A549 (cell line): ENCODE results near the gene MAP2. TPM values are rescaled to one million over a fixed set of nuclear protein-coding genes. Genes with fewer than 3 reads are reported as not detected.

Source experiments
- ATAC-seq, 2 experiments: fragments of 200-7000 bp in 1 of 2; fragments of >200 bp in 1 of 2; cut with Nextera tagmentation in 1 of 2; cut with Tn5 transposase in 1 of 2; 3 replicates each; pipeline versions ENCODE4 v1.8.0 to v1.9.1; 2018 to 2020; ENCODE audit warnings: mild to moderate bottlenecking in 1 of 2, moderate library complexity in 1 of 2
- CTCF ChIA-PET: fragments of 300-600 bp; sonication (Branson Sonifier 250); formaldehyde crosslinking; extraction: SDS; loops from one replicate; lab custom pipeline; 2021; ENCODE audit warnings: antibody characterized with exemption, inconsistent platforms; lab: Yijun Ruan, JAX
- POLR2A ChIA-PET: fragments of 350-600 bp; formaldehyde crosslinking; extraction: SDS; loops from one replicate; lab custom pipeline; 2021; ENCODE audit warnings: antibody characterized with exemption, inconsistent platforms; lab: Yijun Ruan, JAX
- DNase-seq, 2 experiments: peaks; one replicate each; pipeline versions ENCODE4 v3.0.0 to v3.0.0-alpha.2; 2011 to 2016; ENCODE audit warnings: low read depth in 1 of 2, low spot score in 1 of 2
- FAIRE-seq: peaks from 2 replicates; lab custom pipeline; 2011; peaks lifted over from hg19 to GRCh38; lab: Jason Lieb, UNC
- H3K27ac ChIP-seq, 2 experiments: fragments of >200 bp; sonication (Bioruptor Twin); formaldehyde crosslinking; 3 replicates each; pipeline ENCODE4 v1.5.1; 2016 to 2017
- H3K4me1 ChIP-seq: fragments of >200 bp; sonication (Bioruptor Twin); formaldehyde crosslinking; 3 replicates; pipeline ENCODE4 v1.6.1; 2016
- H3K4me2 ChIP-seq: fragments of >200 bp; sonication (Bioruptor Twin); formaldehyde crosslinking; 3 replicates; pipeline ENCODE4 v1.6.1; 2016
- H3K4me3 ChIP-seq: fragments of >200 bp; sonication (Bioruptor Twin); formaldehyde crosslinking; 3 replicates; pipeline ENCODE4 v1.5.1; 2016
- H3K9me3 ChIP-seq: fragments of >200 bp; sonication (Bioruptor Twin); formaldehyde crosslinking; 3 replicates; pipeline ENCODE4 v1.6.1; 2016
- ATOH8 ChIP-seq: fragments of 250-450 bp; sonication (Bioruptor Pico); IDR thresholded peaks from 2 replicates; pipeline ENCODE4 v1.5.0; 2020; ENCODE audit warnings: low read depth, mild to moderate bottlenecking, moderate library complexity
- CHD4 ChIP-seq: fragments of 200-600 bp; sonication (generic); IDR thresholded peaks from 2 replicates; pipeline ENCODE4 v1.6.1; 2016; ENCODE audit warnings: antibody characterized with exemption, mild to moderate bottlenecking, borderline replicate concordance
- E2F6 ChIP-seq: IDR thresholded peaks from 2 replicates; pipeline ENCODE4 v1.6.1; 2012; ENCODE audit warnings: low read depth, borderline replicate concordance
- ELK1 ChIP-seq: fragments of 150-350 bp; IDR thresholded peaks from 2 replicates; pipeline ENCODE4 v1.6.1; 2014; ENCODE audit warnings: low read depth, mild to moderate bottlenecking, low read length
- EP300 ChIP-seq, 2 experiments: fragments of >200 bp; sonication (Bioruptor Twin); formaldehyde crosslinking; IDR thresholded peaks; 2 replicates in 1 of 2; 3 replicates in 1 of 2; pipeline ENCODE4 v1.6.1; 2016 to 2017
- FOSB ChIP-seq: fragments of 250-450 bp; sonication (Bioruptor Pico); IDR thresholded peaks from 2 replicates; pipeline ENCODE4 v1.5.0; 2020; ENCODE audit warnings: mild to moderate bottlenecking, moderate library complexity
- HEYL ChIP-seq: fragments of 250-450 bp; sonication (Bioruptor Pico); IDR thresholded peaks from 2 replicates; pipeline ENCODE4 v1.8.0; 2021; ENCODE audit warnings: mild to moderate bottlenecking, moderate library complexity
- HOXB13 ChIP-seq: fragments of 250-450 bp; sonication (Bioruptor Pico); IDR thresholded peaks from 2 replicates; pipeline ENCODE4 v1.5.0; 2020; ENCODE audit warnings: low read depth, mild to moderate bottlenecking, moderate library complexity
- MAZ ChIP-seq: fragments of 150-350 bp; IDR thresholded peaks from 2 replicates; pipeline ENCODE4 v1.6.1; 2014; ENCODE audit warnings: antibody characterized with exemption, low read depth, low read length, borderline replicate concordance
- POLR2A ChIP-seq: IDR thresholded peaks from 2 replicates; pipeline ENCODE4 v1.6.1; 2012; ENCODE audit warnings: mild to moderate bottlenecking, low read length
- POLR2AphosphoS2 ChIP-seq: conservative IDR thresholded peaks from 2 replicates; pipeline ENCODE4 v1.6.1; 2012; ENCODE audit warnings: low read length, improper control_type of control experiment, inconsistent platforms
- RAD21 ChIP-seq, 2 experiments: fragments of >200 bp in 1 of 2; sonication (Bioruptor Twin) in 1 of 2; formaldehyde crosslinking in 1 of 2; IDR thresholded peaks in 1 of 2; conservative IDR thresholded peaks in 1 of 2; 2 replicates in 1 of 2; 3 replicates in 1 of 2; pipeline ENCODE4 v1.6.1; 2012 to 2018; ENCODE audit warnings: inconsistent platforms in 1 of 2
- RCOR1 ChIP-seq: fragments of 150-350 bp; IDR thresholded peaks from 2 replicates; pipeline ENCODE4 v1.6.1; 2014; ENCODE audit warnings: antibody characterized with exemption, low read length, low read depth
- REST ChIP-seq: fragments of 200-600 bp; sonication (generic); IDR thresholded peaks from 2 replicates; pipeline ENCODE4 v1.6.1; 2016; ENCODE audit warnings: antibody characterized with exemption, mild to moderate bottlenecking, moderate library complexity
- TFCP2L1 ChIP-seq: fragments of 250-450 bp; sonication (Bioruptor Pico); IDR thresholded peaks from 2 replicates; pipeline ENCODE4 v1.5.0; 2021; ENCODE audit warnings: mild to moderate bottlenecking
- TP53 ChIP-seq: fragments of 250-450 bp; sonication (Bioruptor Pico); IDR thresholded peaks from 2 replicates; pipeline ENCODE4 v1.5.0; 2021; ENCODE audit warnings: mild to moderate bottlenecking, moderate library complexity
- USF2 ChIP-seq: fragments of 450-650 bp; IDR thresholded peaks from 2 replicates; pipeline ENCODE4 v1.6.1; 2014; ENCODE audit warnings: antibody characterized with exemption
- ZC3H11A ChIP-seq: fragments of 450-650 bp; IDR thresholded peaks from 2 replicates; pipeline ENCODE4 v1.6.1; 2014; ENCODE audit warnings: antibody characterized with exemption, mild to moderate bottlenecking
- ZSCAN20 ChIP-seq: fragments of 250-450 bp; sonication (Bioruptor Pico); IDR thresholded peaks from 2 replicates; pipeline ENCODE4 v1.8.0; 2022; ENCODE audit warnings: mild to moderate bottlenecking, moderate library complexity
- WGBS: methylation state at CpG from one replicate; pipeline ENCODE4 v1.1.6; 2017; ENCODE audit errors: missing lambda C conversion rate; 5-methylcytosine and 5-hydroxymethylcytosine counted together
- polyA plus RNA-seq, 4 experiments: library from polyadenylated mRNA; depleted of rRNA in 3 of 4; stranded (reverse); fragments of >200 nt; fragmentation: RNase III in 1 of 4; extraction: RNeasy Plus Mini Kit Qiagen cat#74134 plus additional on column Dnase treatment in 1 of 4; gene quantifications; 2 replicates in 3 of 4; 3 replicates in 1 of 4; pipeline ENCODE4 v1.2.3, GENCODE V29; 2011 to 2017
- TF ChIP-seq, protein P1 (sequence below): IDR thresholded peaks from 2 replicates; pipeline ENCODE4 v1.6.1; 2012
- TF ChIP-seq, protein P2 (sequence below): fragments of >200 bp; sonication (Bioruptor Twin); formaldehyde crosslinking; IDR thresholded peaks from 2 replicates; pipeline ENCODE4 v1.6.1; 2016

Gene MAP2
- polyA plus RNA-seq, 2 of the 4 experiments (the other 2 are of a cell fraction), result 0.53 to 1.8 TPM

DNA sequence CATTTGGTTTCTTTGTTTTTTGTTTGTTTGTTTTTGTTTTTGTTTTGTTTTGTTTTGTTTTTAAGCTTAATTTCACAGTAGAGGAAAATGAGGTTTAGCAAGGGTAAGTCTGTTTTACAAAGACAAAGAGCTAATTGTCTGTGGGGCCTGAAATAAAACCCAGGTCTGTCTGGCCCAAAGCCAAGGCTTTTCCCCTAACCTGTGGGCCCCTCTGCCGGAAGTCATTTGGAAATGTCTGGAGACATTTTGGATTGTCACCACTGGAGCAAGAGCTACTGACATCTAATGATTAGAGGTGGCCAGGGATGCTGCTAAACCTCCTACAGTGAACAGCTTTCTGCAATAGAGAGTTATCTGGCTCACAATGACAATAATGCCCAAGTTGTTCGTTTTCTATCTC is 167.2 kb downstream of the MAP2 start:
- WGBS, result 34% methylated on average over 2 of the region's 2 CpGs
- ChIA-PET CTCF (no interaction called here), POLR2A (no interaction called here)

DNA sequence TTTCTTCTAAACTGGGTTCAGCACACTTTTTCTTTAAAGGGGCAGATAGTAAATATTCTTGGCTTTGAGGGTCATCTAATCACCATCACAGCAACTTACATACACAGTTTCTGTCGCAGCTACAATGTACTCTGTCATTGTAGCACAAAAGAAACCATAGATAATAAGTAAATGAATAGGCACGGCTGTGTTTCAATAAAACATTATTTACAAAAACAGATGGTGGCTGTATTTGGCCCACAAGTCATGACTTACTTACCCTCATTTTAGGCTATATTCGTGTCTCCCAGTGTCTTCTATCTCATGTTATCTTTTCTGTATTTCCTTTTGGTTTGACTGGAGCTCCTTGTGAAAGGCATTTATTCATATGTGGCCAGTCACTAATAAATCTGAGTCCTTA is 168.3 kb downstream of the MAP2 start:
- Histone ChIP-seq H3K4me1 (no peaks in the 10 kb centered on the region), H3K27ac (no peak overlapping the region), H3K4me3 (no peak overlapping the region), H3K9me3 (no peaks in the 10 kb centered on the region), H3K4me2 (no peak overlapping the region)
- ChIA-PET POLR2A (no interaction called here), CTCF (no interaction called here)
- TF ChIP-seq, protein P1, sequence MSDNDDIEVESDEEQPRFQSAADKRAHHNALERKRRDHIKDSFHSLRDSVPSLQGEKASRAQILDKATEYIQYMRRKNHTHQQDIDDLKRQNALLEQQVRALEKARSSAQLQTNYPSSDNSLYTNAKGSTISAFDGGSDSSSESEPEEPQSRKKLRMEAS, result no peak
- TF ChIP-seq RAD21 (conservative IDR thresholded peaks at IDR 0.05 in 1 of 2, IDR thresholded peaks at IDR 0.05 in 1 of 2) (no peak), HEYL (no peak), ELK1 (no peak), ATOH8 (CRISPR knock-in tag) (no peak), ZC3H11A (no peak), EP300 (IDR thresholded peaks at IDR 0.05) (no peak), HOXB13 (no peak), POLR2A (no peak), FOSB (CRISPR knock-in tag) (no peak), TFCP2L1 (no peak), E2F6 (no peak), ZSCAN20 (no peak), CHD4 (no peak), REST (no peak), POLR2AphosphoS2 (no peak), USF2 (no peak), RCOR1 (no peak), TP53 (CRISPR knock-in tag) (no peak)
- TF ChIP-seq, protein P2, sequence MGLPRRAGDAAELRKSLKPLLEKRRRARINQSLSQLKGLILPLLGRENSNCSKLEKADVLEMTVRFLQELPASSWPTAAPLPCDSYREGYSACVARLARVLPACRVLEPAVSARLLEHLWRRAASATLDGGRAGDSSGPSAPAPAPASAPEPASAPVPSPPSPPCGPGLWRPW, result no peak
- FAIRE-seq (no peak), DNase-seq (no peak), ATAC-seq (no peak)
- WGBS, result 29% methylated on average over 3 of the region's 3 CpGs

More for the DNA sequence above, 167.2 kb downstream of the MAP2 start:
- Histone ChIP-seq H3K27ac (no peak overlapping the region), H3K4me3 (no peak overlapping the region), H3K4me1 (no peaks in the 10 kb centered on the region), H3K4me2 (no peak overlapping the region), H3K9me3 (no peaks in the 10 kb centered on the region)
- DNase-seq (no peak), ATAC-seq (no peak), FAIRE-seq (no peak)
- TF ChIP-seq MAZ, result no peak
